Epithelial cell of esophagus (primary cell): ENCODE data around the gene IRX5.

Experiments
- DNase-seq: peaks from one replicate; pipeline ENCODE4 v3.0.0; 2010; ENCODE audit warnings: low read depth
- H3K4me3 ChIP-seq: 2 replicates; pipeline ENCODE4 v1.5.1; 2011; ENCODE audit warnings: mild to moderate bottlenecking, low read length, control low read depth
- CTCF ChIP-seq: IDR thresholded peaks from 2 replicates; pipeline ENCODE4 v1.5.1; 2011; ENCODE audit warnings: low read depth, mild to moderate bottlenecking, low read length, control low read depth, inconsistent platforms; ENCODE audit not compliant: insufficient read depth; ENCODE audit errors: missing control alignments

The IRX5 gene

GRCh38 chr16:54935266-54935968 lies 4.8 kb downstream of the IRX5 start:
- peak overlapping the region; percentile 60 for H3K4me3 ChIP-seq
- TF ChIP-seq CTCF, result no peak
- DNase-seq, result peak; percentile 37

DNA sequence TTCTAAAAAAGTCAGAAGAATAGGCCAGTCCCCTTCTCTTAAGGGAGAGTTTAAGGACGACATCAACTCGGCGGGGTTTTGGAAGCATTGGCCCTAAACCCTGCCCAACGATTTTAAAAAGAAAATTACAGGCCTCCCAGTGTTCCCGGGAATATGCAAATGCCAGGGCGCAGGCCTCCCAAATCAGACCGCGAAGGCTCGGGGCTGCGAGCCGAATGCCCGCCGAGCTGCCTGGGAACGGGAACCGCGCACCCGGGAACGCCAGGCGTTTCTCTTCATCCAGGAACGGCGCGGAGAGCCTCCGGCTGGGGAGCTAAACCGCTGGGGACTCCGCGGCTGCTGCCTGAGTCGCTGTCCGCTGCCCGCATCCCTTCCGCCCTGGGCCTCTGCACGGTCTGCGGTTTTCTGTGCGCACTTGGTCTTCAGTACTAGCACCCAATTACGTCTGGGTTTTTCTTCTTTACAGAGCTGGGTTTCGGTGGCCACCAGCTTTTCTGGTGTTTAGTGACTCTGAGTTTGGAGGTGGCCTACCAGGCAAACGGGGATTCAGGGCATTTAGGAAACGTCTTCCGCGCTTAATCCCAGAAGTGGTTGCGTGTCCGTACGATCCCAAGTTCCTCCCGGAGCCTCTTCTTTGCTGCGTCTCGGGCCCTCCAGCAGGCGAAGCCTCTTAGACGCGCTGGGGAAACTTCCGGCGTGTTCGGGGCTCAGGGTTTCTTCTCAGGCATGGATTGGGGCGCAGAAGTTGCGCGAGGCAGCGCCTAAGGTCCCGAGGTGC lies 5.7 kb downstream of the IRX5 start:
- TF ChIP-seq CTCF, result no peak
- peak overlapping the region; percentile 60 for H3K4me3 ChIP-seq
- DNase-seq, result peak; percentile 63

DNA sequence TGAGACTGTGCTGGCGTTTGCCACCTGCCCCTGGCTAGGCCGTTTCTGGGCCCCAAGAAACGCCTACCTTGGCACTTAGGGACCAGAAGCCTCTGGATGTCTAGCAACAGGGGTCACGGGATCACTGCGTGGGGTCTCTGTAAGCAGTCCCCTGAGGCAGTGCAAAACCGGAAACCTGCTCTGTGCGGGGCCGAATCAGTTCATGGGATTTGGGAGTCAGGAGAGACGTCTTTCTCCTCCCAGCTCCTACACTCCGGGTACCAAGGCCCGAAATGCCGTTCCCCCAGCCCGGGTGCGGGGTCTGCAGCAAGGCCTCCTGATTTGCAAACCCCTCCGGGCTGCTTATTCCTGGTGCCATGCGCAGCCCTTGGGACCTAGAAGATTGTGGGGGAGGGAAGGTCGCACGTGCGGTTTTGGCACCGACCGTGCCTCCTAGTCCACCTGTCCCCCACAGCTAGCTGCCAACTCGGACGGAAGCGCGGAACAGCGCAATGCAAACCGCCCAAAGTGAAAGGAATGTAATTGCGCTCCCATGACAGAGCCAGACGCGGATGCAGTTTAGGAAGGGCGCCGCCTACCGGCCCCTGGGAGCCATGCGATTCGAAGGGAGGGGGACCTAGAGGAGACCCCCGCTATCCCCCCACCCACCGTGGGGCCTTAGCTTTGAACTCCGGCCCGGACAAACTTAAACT lies 6.5 kb downstream of the IRX5 start:
- H3K4me3 ChIP-seq, result peak overlapping the region; percentile 60
- TF ChIP-seq CTCF, result peak; percentile 86
- DNase-seq, result peak; percentile 83

DNA sequence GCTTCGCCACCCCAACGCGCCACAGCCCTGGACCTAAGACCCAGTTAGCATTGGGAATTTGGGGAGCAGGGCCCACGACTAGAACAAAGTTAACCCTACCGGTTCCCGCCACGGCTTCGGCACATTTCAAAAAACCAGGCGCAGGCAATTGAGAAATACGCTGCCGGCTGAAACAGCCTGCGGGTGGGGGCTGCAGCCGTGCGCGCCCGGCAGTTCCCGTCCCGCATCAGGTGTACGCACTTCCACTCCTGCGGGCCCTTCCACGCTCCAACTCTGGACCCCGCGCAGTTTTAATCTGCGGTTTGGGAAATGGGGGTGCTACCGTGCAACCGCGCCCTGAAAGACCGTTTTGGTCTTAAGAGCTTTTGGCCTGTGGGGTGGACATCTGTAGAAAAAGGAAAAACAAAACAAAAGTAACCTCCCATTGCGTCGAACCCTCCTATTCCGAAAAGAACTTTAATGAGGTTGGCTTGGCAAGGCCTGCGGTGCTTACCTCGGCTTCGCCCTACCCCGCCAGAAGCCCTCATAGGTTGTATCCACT lies 7.1 kb downstream of the IRX5 start:
- no peak for TF ChIP-seq CTCF
- peak overlapping the region; percentile 60 for H3K4me3 ChIP-seq
- DNase-seq, result peak; percentile 27

GRCh38 chr16:54938212-54939028 lies 7.8 kb downstream of the IRX5 start:
- TF ChIP-seq CTCF, result peak; percentile 20
- DNase-seq, result peak; percentile 47
- H3K4me3 ChIP-seq, result peak overlapping the region; percentile 60

DNA sequence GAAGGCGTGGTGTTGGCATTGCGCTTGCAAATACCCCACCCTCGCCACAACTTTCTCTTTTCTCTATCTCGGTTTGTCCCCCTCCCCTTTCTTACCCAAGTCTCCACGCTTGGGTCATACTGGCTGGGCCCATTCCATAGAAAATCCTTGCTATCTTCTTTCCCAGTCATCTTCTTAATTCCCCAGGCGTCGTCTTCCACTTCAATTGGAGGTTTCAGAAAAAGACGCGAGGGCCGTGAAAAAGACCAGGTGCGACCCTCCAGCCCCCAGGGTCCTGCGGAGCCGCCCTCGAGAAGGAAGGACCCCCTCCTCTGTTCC lies 8.3 kb downstream of the IRX5 start:
- H3K4me3 ChIP-seq, result peak overlapping the region; percentile 60
- no peak for DNase-seq
- no peak for TF ChIP-seq CTCF
